ENCODE results near the gene SPTSSA. TPM values are rescaled to one million over a fixed set of nuclear protein-coding genes. Genes with fewer than 3 reads are reported as not detected.

The SPTSSA gene
- total and polyA plus RNA-seq, 10 of the 15 experiments (the other 5 are each of a cell fraction or from before 2014, with no cell fraction given), result 9.3 to 37.7 (median 21.0) TPM

- DNase-seq (ENCODE audit: low read depth, low spot score) (no peak), FAIRE-seq (no peak), ATAC-seq (no peak)
- Histone ChIP-seq H2AFZ (ENCODE audit: control insufficient read depth, low read depth, low read length) (no peak overlapping the region), H3K27me3 (replicated peaks in 1 of 2; ENCODE audit: control insufficient read depth in 2 of 2, insufficient read depth in 2 of 2, low read length in 1 of 2) (no peaks in the 10 kb centered on the region), H3K36me3 (ENCODE audit: control insufficient read depth in 2 of 2, insufficient read depth in 2 of 2, low read length in 1 of 2) (no peaks in the 10 kb centered on the region), H3K4me1 (ENCODE audit: control insufficient read depth, insufficient read depth, low read length) (no peaks in the 10 kb centered on the region), H3K79me2 (ENCODE audit: control insufficient read depth, insufficient read depth, low read length) (no peaks in the 10 kb centered on the region), H3K4me3 (no peak overlapping the region), H3K27ac (ENCODE audit: control insufficient read depth, insufficient read depth) (no peak overlapping the region), H3K4me2 (ENCODE audit: control insufficient read depth, insufficient read depth) (no peak overlapping the region), H3K9ac (ENCODE audit: control insufficient read depth, insufficient read depth, low read length) (no peak overlapping the region), H3K9me3 (replicated peaks; ENCODE audit: control insufficient read depth, insufficient read depth, low read length) (no peaks in the 10 kb centered on the region; the same call in 2 of the 3 replicates), H4K20me1 (ENCODE audit: control insufficient read depth, insufficient read depth) (no peaks in the 10 kb centered on the region)
- ChIA-PET SMC1A (ENCODE audit: uncharacterized antibody, unreplicated experiment) (no interaction called here), POLR2A (interaction anchor here (0.6 kb wide), 1 partner anchor 68 kb away, joined by 3 read pairs; no protein-coding TSS in a partner anchor), CTCF (no interaction called here), RAD21 (ENCODE audit: unreplicated experiment) (no interaction called here)
- in situ Hi-C loops (cut with MboI) (no loop called here), intact Hi-C loops (cut with micrococcal nuclease; ENCODE audit: unreplicated experiment) (no loop called here)
- WGBS (ENCODE audit: insufficient coverage, insufficient replicate concordance, low lambda C conversion rate, missing lambda C conversion rate), result 57% methylated on average over 5 of the region's 5 CpGs
- BruUV-seq (replicated peaks), result no TSS peak
- TF ChIP-seq NBN (IDR thresholded peaks at IDR 0.05) (no peak), MTA3 (IDR thresholded peaks at IDR 0.05; ENCODE audit: borderline replicate concordance, low read length) (no peak), KAT2A (conservative IDR thresholded peaks at IDR 0.05; ENCODE audit: control insufficient read depth, low read depth, low read length) (no peak), YBX1 (IDR thresholded peaks at IDR 0.05) (no peak), BCL3 (IDR thresholded peaks at IDR 0.05; ENCODE audit: borderline replicate concordance, insufficient read depth, low read depth, low read length, poor library complexity, severe bottlenecking) (no peak), E2F8 (IDR thresholded peaks at IDR 0.05; ENCODE audit: low read depth, partially characterized antibody) (no peak), SMC3 (IDR thresholded peaks at IDR 0.05; ENCODE audit: borderline replicate concordance, low read length) (no peak), EED (IDR thresholded peaks at IDR 0.05; ENCODE audit: low read depth) (no peak), MYB (IDR thresholded peaks at IDR 0.05; ENCODE audit: borderline replicate concordance, low read depth, low read length) (no peak), MYC (IDR thresholded peaks at IDR 0.05; ENCODE audit: insufficient read depth, insufficient read length, insufficient replicate concordance, low read length, severe bottlenecking) (no peak), JUND (IDR thresholded peaks at IDR 0.05; ENCODE audit: low read depth, low read length) (no peak), BACH1 (IDR thresholded peaks at IDR 0.05; ENCODE audit: borderline replicate concordance) (no peak), SREBF2 (IDR thresholded peaks at IDR 0.05; ENCODE audit: low read length) (no peak), CTCF (IDR thresholded peaks at IDR 0.05 in 2 of 3, conservative IDR thresholded peaks at IDR 0.05 in 1 of 3; ENCODE audit: control insufficient read depth in 2 of 3, extremely low read depth in 1 of 3, insufficient read depth in 1 of 3, low read depth in 3 of 3, low read length in 3 of 3) (no peak), RELB (IDR thresholded peaks at IDR 0.05; ENCODE audit: low read depth) (no peak)
Measured at GRCh38 chr14:34425095-34425851, 36.8 kb downstream of the SPTSSA start.
